Measurements from ENCODE around the gene PLXND1.

PLXND1 gene

GRCh38 chr3:129627350-129628168 is 21.1 kb upstream of the PLXND1 start:
- peak; percentile 44 for DNase-seq

- DNase-seq: peak; percentile 45
Observed at GRCh38 chr3:129626744-129627349, 20.4 kb upstream of the PLXND1 start.

DNA sequence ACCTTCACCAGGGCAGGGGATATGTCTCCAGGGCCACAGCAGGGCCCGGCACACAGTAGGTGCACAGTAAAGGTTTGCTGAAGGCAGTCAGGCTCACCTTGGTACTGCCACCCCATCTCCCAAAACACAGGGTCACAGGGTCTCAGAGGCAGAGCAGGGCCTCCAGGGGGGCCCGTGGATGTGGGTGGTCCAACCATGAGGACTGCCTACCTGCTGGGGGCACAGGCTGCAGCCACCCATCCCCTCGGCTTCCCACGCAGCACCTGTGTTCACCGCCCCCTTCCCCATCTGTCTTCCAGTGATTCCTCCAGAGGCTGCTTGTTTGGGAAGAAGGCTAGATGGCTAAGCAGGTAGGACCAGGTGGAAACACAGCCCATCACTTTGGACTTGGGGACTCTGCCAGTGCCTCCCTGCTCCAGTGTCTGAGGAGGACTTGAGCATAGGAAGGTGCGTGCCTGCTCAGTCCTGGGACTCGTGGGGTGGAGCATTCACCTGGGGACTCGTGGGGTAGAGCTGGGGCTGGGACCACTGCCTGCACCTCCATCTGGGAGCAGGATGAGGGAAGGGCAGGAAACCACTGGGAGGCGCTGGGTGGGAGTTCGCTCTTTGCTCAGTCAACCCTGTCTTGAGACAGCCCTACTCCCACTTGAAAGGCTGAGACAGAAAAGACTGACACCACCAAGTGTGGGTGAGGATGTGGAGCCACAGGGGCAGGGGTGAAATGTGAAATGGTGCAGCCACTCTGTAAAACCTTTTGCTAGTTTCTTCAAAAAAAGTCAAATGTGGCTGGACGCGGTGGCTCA is 18.8 kb upstream of the PLXND1 start:
- no peak for DNase-seq

- no peak for DNase-seq
Observed at GRCh38 chr3:129624347-129625071, 18.0 kb upstream of the PLXND1 start.

GRCh38 chr3:129623447-129624118 is 17.1 kb upstream of the PLXND1 start:
- DNase-seq: no peak

DNA sequence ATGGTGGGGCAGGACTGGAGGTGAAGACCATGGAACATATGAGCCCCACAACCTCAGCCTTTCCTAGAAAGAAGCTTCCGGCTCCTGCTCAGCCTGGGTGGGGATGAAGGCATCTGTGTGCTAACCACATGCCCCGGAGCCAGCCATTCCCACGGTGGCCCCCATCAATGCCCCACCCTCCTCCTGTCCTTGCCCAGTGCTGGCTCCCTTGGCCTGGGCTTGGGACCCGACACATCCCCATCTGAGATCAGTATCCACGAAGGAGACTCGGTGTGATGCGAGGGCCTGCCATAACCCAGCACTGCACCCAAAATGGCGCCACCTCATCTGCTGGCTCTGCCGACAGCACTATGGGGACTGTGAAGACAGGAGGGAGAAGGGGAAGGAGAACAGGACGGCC is 16.5 kb upstream of the PLXND1 start:
- no peak for DNase-seq

GRCh38 chr3:129622226-129622874 is 15.9 kb upstream of the PLXND1 start:
- DNase-seq: no peak

DNA sequence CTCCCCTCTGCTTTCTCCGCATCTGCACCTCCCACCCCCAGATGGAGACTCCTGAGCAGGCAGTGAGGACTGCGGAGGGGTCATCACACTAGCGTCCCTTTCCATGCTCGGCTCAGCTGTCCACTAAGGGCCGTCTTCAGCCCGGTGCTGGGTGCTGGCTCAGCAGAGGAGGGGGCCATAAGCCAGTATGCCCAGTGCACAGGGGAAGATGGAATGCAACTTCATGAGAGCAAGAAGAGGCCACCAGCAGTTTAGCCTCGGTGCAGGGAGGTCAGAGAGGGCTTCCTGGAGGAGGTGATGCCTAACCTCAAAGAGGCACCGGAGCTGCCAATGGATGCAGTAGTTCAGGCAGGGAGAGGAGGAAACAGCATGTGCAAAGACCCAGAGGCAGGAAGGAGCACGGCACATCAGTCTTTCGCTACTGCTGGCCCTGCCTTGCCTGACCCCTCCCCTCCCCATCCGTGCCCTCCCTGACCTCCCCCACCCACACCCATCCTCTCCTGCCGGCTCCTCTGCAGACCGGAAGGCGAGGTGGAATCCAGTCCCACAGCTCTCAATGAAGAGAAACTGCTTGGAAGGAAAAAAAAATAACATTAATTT is 15.2 kb upstream of the PLXND1 start:
- DNase-seq: no peak

DNA sequence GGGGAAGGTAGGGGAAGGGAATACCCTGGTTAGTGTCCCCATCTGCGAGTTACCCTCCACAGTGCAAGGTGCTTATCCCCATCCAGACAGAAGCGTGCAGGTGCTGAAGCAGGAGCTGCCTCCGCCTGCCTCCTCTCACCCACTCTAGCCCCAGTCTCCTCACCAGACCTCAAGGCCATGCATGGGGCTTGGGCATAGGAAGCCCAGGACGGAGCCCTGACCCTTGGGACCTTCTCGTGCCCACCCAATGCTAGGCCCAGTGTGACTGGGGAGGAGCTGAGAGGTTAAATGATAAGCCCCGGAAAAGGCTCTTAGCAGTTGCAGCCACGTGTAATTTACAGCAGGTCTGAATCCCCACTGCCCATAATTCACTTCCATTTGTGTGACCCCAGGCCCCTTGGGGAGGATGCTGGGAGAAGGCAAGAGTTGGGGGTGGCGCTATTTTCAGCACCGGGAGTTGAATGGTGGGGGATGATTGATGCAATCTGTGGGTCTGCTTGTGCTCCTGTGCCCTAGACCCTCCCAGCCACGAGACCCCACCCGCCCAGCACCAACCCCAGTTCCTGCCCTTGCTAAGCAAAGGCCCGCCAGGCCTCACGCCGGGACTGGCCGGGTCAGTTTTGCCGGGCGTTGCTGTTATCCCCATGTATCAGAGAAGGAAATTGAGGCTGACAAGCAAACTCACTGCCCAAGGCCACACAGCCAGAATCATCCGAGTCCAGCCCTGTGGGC is 14.5 kb upstream of the PLXND1 start:
- no peak for DNase-seq

GRCh38 chr3:129619726-129620162 is 13.3 kb upstream of the PLXND1 start:
- no peak for DNase-seq

- no peak for DNase-seq
Observed at GRCh38 chr3:129618901-129619671, 12.6 kb upstream of the PLXND1 start.

DNA sequence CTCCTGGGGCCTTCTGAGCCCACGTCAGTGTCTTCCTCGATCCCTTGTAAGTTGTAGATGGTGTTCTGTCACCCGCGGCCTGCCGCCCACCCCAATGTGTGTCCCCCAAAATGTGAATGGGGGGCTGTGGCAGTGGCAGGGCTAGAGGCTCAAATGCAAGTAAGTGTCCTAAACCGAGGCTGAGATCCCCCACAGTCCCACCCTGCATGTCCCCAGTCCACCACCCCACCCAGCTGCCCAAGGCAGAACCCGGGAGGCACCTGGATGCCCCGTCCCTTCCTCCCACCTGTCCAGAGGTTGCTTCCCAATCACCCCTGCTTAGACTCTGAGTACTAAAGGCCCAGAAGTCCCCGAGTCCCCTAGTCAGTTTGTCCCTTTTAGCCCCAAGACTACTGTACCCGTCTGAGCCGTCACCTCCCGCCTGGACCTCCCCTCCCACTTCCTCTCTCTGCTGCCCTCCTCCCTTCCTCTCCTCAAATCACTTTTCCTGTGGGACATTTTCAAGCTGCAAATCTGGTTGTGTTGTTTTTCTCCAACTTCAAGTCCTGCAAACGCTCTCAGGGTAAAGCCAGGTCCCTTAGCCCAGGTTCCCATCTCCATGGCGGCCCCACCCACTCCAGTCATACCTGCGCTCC is 11.8 kb upstream of the PLXND1 start:
- no peak for DNase-seq

DNA sequence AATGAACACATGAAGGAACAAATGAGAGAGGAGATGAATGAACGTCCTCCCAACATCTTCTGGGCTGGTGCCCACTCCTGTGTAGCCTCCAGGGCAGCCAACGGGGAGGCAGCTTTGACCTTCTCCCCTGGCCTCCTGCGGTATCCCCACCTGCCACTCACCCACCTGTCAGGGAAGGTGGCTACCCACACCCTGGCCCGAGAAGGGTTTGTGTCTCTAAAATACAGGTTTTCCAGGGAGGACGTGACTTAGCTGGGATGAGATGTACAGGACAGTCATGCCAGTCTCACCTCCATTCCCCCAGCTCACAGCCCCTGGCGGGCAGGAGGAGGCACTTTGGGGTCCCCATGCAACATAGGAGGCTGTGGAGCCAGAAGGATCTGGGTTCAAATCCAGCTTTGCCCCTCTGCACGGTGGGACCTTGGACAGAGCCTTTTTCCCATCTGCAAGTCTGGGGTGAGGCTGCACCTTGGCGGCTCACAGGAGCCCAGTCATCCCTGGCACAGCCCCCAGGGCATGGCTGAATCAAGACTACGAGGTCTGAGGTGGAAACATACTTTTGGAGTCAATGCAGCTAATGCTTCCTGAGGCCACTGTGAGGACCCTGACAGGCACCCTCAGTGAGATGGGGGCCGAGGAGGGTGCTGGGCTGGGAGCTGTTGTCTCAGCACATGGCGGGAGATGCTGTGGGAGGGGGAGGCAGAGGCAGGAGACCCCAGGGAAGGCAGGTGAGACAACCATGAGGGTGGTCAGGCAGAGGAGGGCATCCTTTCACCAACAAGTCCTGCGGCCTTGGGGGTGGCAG is 11.1 kb upstream of the PLXND1 start:
- DNase-seq: no peak

DNA sequence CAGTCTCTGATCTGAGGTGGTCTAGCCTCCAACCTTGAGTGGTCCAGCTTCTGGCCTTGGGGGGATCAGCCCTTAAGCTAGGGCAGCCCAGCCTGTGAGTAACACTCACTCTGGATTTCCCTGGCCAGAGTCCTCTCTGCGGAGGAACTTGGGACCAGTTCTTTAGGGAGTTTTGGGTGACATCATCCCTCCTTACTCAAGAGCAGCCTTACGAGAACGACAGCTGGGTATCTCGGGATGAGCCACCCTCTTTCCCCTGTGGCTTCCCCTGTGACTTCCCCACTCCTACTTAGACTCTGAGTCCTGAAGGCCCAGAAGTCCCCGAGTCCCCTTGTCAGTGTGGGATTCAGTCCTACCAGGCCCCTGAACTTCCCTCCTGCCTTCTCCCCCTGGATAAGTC is 10.2 kb upstream of the PLXND1 start:
- DNase-seq: no peak

DNA sequence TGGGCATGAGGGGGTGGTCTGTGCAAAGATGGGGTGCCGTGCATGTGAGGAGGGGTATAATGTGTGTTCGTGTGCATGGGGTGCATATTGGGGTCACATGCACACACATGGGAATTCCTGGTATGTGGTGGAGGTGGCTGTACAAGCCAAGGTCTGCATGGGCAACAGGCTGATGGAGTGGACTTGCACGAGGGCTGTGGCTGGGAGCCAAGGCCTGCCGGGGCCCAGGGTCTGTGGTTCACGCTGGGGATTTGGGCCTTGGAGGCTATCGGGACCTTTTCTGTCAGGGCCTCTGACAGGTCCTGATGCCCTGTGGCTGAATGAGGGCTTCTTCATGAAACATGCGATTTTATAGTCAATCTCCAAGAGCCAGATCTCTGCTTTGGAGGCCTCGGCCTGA is 9.8 kb upstream of the PLXND1 start:
- no peak for DNase-seq

GRCh38 chr3:129615751-129616281 is 9.3 kb upstream of the PLXND1 start:
- DNase-seq: no peak

- DNase-seq: no peak
Observed at GRCh38 chr3:129614927-129615363, 8.5 kb upstream of the PLXND1 start.

DNA sequence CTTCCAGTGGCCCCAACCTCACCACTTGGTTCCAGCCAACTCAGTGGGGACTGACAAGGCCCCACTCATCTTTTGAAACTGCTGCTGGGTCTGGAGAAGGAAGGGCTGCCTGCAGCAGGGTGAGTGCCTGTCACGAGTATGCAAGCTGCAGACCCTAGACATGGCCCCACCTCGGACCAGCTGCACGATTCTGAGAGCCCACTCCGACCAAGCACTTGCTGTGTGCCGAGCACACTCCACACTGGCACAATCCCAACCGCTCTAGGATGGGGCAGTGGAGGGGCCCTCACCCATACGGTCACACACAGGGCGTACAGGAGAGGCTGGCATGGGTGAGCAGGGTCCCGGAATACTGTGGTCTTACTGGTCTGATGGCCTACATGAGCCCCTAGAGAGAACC is 8.0 kb upstream of the PLXND1 start:
- no peak for DNase-seq

Data from T-helper 9 cell (primary cell).